Body of pancreas (tissue), 4 donors: Measurements from ENCODE around the gene UQCRH.
"Not testable (repeated sequence)": the region's sequence is repeated elsewhere in the genome, so short reads cannot be mapped to it uniquely, and the experiment has no call there.

Source experiments
- POLR2A ChIP-seq, 3 donors: fragments of 450-650 bp; IDR thresholded peaks; one replicate each; pipeline ENCODE4 v1.6.1; 2016; ENCODE audit warnings: antibody characterized with exemption in 3 of 3, mild to moderate bottlenecking in 2 of 3
- TF ChIP-seq, protein P1 (sequence below), 7 experiments: fragments of 450-650 bp in 4 of 7; fragments of 200-600 bp in 3 of 7; sonication (generic) in 3 of 7; IDR thresholded peaks; one replicate each; pipeline ENCODE4 v1.5.1; 2016 to 2019; ENCODE audit warnings: antibody characterized with exemption in 7 of 7

DNA sequence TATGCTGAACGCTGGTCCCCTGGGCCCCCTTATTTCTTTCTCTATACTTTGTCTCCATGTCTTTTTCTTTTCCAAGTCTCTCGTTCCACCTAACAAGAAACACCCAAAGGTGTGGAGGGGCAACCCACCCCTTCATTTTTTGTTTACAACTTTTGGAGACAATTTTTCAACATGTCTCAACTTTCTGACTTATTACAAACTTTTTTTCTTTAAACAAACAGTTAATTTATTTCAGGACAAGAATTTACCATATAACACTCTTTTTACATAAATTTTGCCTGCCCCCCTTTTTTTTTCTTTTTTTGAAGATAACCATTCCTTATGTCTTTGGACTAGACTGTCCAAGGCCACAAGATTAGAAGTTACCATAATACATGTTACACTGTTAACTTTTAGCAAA lies 26.9 kb downstream of the UQCRH start:
- not testable (repeated sequence) for TF ChIP-seq POLR2A (IDR thresholded peaks at IDR 0.05)
- TF ChIP-seq, protein P1, sequence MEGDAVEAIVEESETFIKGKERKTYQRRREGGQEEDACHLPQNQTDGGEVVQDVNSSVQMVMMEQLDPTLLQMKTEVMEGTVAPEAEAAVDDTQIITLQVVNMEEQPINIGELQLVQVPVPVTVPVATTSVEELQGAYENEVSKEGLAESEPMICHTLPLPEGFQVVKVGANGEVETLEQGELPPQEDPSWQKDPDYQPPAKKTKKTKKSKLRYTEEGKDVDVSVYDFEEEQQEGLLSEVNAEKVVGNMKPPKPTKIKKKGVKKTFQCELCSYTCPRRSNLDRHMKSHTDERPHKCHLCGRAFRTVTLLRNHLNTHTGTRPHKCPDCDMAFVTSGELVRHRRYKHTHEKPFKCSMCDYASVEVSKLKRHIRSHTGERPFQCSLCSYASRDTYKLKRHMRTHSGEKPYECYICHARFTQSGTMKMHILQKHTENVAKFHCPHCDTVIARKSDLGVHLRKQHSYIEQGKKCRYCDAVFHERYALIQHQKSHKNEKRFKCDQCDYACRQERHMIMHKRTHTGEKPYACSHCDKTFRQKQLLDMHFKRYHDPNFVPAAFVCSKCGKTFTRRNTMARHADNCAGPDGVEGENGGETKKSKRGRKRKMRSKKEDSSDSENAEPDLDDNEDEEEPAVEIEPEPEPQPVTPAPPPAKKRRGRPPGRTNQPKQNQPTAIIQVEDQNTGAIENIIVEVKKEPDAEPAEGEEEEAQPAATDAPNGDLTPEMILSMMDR (IDR thresholded peaks at IDR 0.05): not testable (repeated sequence)
